Measurements from ENCODE around the gene ATRN.
"Not testable (repeated sequence)": the region's sequence is repeated elsewhere in the genome, so short reads cannot be mapped to it uniquely, and the experiment has no call there.

The ATRN gene

GRCh38 chr20:3471397-3472021, 691 bp downstream of the ATRN start:
- no peak for DNase-seq

- no peak for DNase-seq
Measured at GRCh38 chr20:3472105-3472504, 1.3 kb downstream of the ATRN start.

- no peak for DNase-seq
Measured at GRCh38 chr20:3473324-3473723, 2.5 kb downstream of the ATRN start.

GRCh38 chr20:3473944-3474343, 3.1 kb downstream of the ATRN start:
- DNase-seq = peak; percentile 32 to 33

GRCh38 chr20:3477003-3477860, 6.4 kb downstream of the ATRN start:
- DNase-seq = not testable (repeated sequence)

GRCh38 chr20:3477861-3478544, 7.2 kb downstream of the ATRN start:
- no peak for DNase-seq

- DNase-seq = no peak
Measured at GRCh38 chr20:3479025-3479424, 8.2 kb downstream of the ATRN start.

GRCh38 chr20:3479759-3480615, 9.2 kb downstream of the ATRN start:
- no peak for DNase-seq

- no peak for DNase-seq
Measured at GRCh38 chr20:3483309-3483708, 12.5 kb downstream of the ATRN start.

GRCh38 chr20:3483784-3484183, 13.0 kb downstream of the ATRN start:
- DNase-seq = no peak

GRCh38 chr20:3485913-3486312, 15.1 kb downstream of the ATRN start:
- DNase-seq = no peak

- no peak for DNase-seq
Measured at GRCh38 chr20:3486850-3487249, 16.0 kb downstream of the ATRN start.

- no peak for DNase-seq
Measured at GRCh38 chr20:3492669-3493068, 21.9 kb downstream of the ATRN start.

GRCh38 chr20:3494218-3494617, 23.4 kb downstream of the ATRN start:
- no peak for DNase-seq

GRCh38 chr20:3502878-3503277, 32.1 kb downstream of the ATRN start:
- DNase-seq = no peak

- DNase-seq = no peak
Measured at GRCh38 chr20:3505148-3505547, 34.3 kb downstream of the ATRN start.

GRCh38 chr20:3509064-3509463, 38.2 kb downstream of the ATRN start:
- DNase-seq = no peak

GRCh38 chr20:3510110-3510509, 39.3 kb downstream of the ATRN start:
- no peak for DNase-seq

GRCh38 chr20:3512239-3512638, 41.4 kb downstream of the ATRN start:
- DNase-seq = not testable (repeated sequence)

GRCh38 chr20:3514012-3514642, 43.3 kb downstream of the ATRN start:
- no peak for DNase-seq

- DNase-seq = no peak
Measured at GRCh38 chr20:3515379-3516170, 44.8 kb downstream of the ATRN start.

Data from NCI-H187 (cell line).